ENCODE data around the gene CNTNAP5.

GRCh38 chr2:124610141-124610540 lies 585.1 kb downstream of the CNTNAP5 start:
- TF ChIP-seq POLR2A (IDR thresholded peaks at IDR 0.05) (no peak), EP300 (IDR thresholded peaks at IDR 0.05; ENCODE audit: low read depth) (no peak), POLR2AphosphoS5 (IDR thresholded peaks at IDR 0.05) (no peak)
